Neural progenitor cell (in vitro differentiated cells): Measurements from ENCODE around the gene DOCK6.

ENCODE experiments used
- CTCF ChIP-seq: fragments of 200-600 bp; sonication (generic); IDR thresholded peaks from 2 replicates; pipeline ENCODE4 v1.5.1; 2017; ENCODE audit warnings: antibody characterized with exemption, mild to moderate bottlenecking
- EZH2 ChIP-seq: fragments of 200-600 bp; sonication (generic); IDR thresholded peaks from 2 replicates; pipeline ENCODE4 v1.6.1; 2017; ENCODE audit warnings: antibody characterized with exemption, mild to moderate bottlenecking, moderate library complexity

GRCh38 chr19:11227195-11227886 is 35.0 kb downstream of the DOCK6 start:
- TF ChIP-seq EZH2 (no peak), CTCF (peak; percentile 38)
